ENCODE results near the gene KIAA2012.

Gene KIAA2012

DNA sequence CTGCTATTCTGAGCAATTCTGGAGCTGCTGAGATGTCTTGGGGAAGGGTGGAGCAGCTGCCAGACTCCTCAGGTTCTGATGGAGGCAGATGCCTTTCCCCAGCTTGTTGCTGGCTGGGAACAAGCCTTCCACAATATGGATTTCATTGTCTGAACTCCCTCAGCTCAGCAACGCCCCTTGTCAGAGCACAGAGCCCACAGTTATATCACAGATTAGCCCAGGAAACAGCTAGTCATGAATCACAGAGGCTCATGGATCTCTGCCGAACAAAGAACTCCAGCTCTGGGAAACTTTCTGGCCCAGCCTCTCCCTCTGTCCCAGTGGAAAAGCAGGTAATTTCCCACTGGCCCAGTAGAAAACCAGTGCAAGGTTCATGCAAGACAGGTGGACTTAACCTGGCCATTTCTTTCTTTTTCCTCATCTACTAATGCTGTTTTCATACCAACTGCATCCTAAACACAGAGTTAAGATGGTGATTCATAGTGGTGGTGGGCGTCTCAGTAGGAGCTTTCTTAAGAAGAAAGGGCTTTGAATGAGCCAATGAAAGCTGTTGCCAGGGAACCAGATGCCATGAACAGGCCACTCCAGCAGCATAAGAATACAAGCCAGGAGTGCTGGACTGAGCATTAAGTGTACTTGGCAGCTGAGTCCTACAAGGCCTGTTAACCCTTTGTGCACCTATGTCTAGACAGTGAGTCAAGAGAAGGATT is 8.7 kb upstream of the KIAA2012 start:
- H3K9me3 ChIP-seq (ENCODE audit: control insufficient read depth, insufficient read depth, low read length) = no peaks in the 10 kb centered on the region
- H3K27ac ChIP-seq (ENCODE audit: low read depth, low read length) = no peak overlapping the region
- no peaks in the 10 kb centered on the region for H3K27me3 ChIP-seq (ENCODE audit: control insufficient read depth, low read length)
- H3K4me1 ChIP-seq (ENCODE audit: control insufficient read depth, low read length) = no peaks in the 10 kb centered on the region
- no peak for TF ChIP-seq EZH2phosphoT487 (IDR thresholded peaks at IDR 0.05; ENCODE audit: borderline replicate concordance, low read length)
- TF ChIP-seq, protein P1, sequence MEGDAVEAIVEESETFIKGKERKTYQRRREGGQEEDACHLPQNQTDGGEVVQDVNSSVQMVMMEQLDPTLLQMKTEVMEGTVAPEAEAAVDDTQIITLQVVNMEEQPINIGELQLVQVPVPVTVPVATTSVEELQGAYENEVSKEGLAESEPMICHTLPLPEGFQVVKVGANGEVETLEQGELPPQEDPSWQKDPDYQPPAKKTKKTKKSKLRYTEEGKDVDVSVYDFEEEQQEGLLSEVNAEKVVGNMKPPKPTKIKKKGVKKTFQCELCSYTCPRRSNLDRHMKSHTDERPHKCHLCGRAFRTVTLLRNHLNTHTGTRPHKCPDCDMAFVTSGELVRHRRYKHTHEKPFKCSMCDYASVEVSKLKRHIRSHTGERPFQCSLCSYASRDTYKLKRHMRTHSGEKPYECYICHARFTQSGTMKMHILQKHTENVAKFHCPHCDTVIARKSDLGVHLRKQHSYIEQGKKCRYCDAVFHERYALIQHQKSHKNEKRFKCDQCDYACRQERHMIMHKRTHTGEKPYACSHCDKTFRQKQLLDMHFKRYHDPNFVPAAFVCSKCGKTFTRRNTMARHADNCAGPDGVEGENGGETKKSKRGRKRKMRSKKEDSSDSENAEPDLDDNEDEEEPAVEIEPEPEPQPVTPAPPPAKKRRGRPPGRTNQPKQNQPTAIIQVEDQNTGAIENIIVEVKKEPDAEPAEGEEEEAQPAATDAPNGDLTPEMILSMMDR (IDR thresholded peaks at IDR 0.05; ENCODE audit: low read depth, low read length, poor library complexity, severe bottlenecking) = no peak
- no peaks in the 10 kb centered on the region for H3F3A ChIP-seq (ENCODE audit: control insufficient read depth, insufficient read depth)
- no peaks in the 10 kb centered on the region for H3K79me2 ChIP-seq (ENCODE audit: control insufficient read depth, low read length)
- H3K4me2 ChIP-seq (ENCODE audit: low read length) = no peak overlapping the region
- H3K36me3 ChIP-seq (ENCODE audit: control insufficient read depth, low read length) = no peaks in the 10 kb centered on the region
- H3K4me3 ChIP-seq (ENCODE audit: low read length) = no peak overlapping the region
- H4K20me1 ChIP-seq (ENCODE audit: control insufficient read depth, insufficient read depth, low read depth, low read length) = no peaks in the 10 kb centered on the region
- H3K9me2 ChIP-seq (replicated peaks; ENCODE audit: control insufficient read depth, low read length) = no peaks in the 10 kb centered on the region

DNA sequence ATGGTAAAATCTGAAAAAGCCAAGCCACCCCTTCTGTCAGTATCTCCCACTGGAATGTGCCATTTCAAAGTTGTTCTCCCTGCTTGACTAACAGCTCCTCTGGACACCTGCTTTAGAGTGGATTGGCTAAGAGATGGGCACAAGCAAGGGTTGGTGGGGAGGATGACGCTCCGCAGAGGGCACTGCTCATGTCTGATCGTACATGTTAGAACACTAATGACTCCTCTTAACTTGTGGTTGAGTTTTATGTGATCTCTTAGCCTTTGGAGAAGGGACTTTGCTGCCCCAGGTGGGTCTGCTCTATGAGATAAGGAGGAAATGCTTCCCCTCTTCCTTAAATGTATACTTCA is 8.2 kb upstream of the KIAA2012 start:
- TF ChIP-seq EZH2phosphoT487 (IDR thresholded peaks at IDR 0.05; ENCODE audit: borderline replicate concordance, low read length) = no peak
- TF ChIP-seq, protein P1 (IDR thresholded peaks at IDR 0.05; ENCODE audit: low read depth, low read length, poor library complexity, severe bottlenecking) = no peak
- H3K27ac ChIP-seq (ENCODE audit: low read depth, low read length) = no peak overlapping the region

DNA sequence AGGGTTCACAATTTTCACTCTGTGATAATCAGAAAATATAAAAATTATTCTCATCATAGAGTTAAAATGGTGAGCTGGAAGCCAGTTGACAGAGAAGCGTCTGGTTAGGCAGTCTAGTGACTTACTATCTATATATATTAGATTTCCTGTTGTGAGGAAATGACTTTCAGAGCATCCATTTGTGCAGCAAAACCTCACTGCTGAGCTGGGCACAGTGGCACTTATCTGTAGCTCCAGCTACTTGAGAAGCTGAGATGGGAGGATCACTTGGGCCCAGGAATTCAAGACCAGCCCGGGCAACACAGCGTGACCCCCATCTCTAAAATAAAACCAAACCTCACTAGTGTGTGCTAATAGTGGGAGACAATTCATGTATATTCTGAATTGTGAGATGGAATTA is 7.2 kb upstream of the KIAA2012 start:
- H3K27ac ChIP-seq (ENCODE audit: low read depth, low read length) = no peak overlapping the region
- no peak overlapping the region for H3K4me2 ChIP-seq (ENCODE audit: low read length)
- H3K79me2 ChIP-seq (ENCODE audit: control insufficient read depth, low read length) = no peaks in the 10 kb centered on the region
- no peaks in the 10 kb centered on the region for H3K27me3 ChIP-seq (ENCODE audit: control insufficient read depth, low read length)
- no peaks in the 10 kb centered on the region for H3K9me2 ChIP-seq (replicated peaks; ENCODE audit: control insufficient read depth, low read length)
- H3K36me3 ChIP-seq (ENCODE audit: control insufficient read depth, low read length) = no peaks in the 10 kb centered on the region
- no peaks in the 10 kb centered on the region for H3F3A ChIP-seq (ENCODE audit: control insufficient read depth, insufficient read depth)
- H3K4me1 ChIP-seq (ENCODE audit: control insufficient read depth, low read length) = no peaks in the 10 kb centered on the region
- no peaks in the 10 kb centered on the region for H4K20me1 ChIP-seq (ENCODE audit: control insufficient read depth, insufficient read depth, low read depth, low read length)
- no peaks in the 10 kb centered on the region for H3K9me3 ChIP-seq (ENCODE audit: control insufficient read depth, insufficient read depth, low read length)
- no peak overlapping the region for H3K4me3 ChIP-seq (ENCODE audit: low read length)
- TF ChIP-seq, protein P1 (IDR thresholded peaks at IDR 0.05; ENCODE audit: low read depth, low read length, poor library complexity, severe bottlenecking) = no peak
- no peak for TF ChIP-seq EZH2phosphoT487 (IDR thresholded peaks at IDR 0.05; ENCODE audit: borderline replicate concordance, low read length)

More for the DNA sequence above, 8.2 kb upstream of the KIAA2012 start:
- Histone ChIP-seq H3K9me3 (ENCODE audit: control insufficient read depth, insufficient read depth, low read length) (no peaks in the 10 kb centered on the region), H4K20me1 (ENCODE audit: control insufficient read depth, insufficient read depth, low read depth, low read length) (no peaks in the 10 kb centered on the region), H3K36me3 (ENCODE audit: control insufficient read depth, low read length) (no peaks in the 10 kb centered on the region), H3K79me2 (ENCODE audit: control insufficient read depth, low read length) (no peaks in the 10 kb centered on the region), H3K9me2 (replicated peaks; ENCODE audit: control insufficient read depth, low read length) (no peaks in the 10 kb centered on the region), H3K4me3 (ENCODE audit: low read length) (no peak overlapping the region), H3K27me3 (ENCODE audit: control insufficient read depth, low read length) (no peaks in the 10 kb centered on the region), H3F3A (ENCODE audit: control insufficient read depth, insufficient read depth) (no peaks in the 10 kb centered on the region), H3K4me1 (ENCODE audit: control insufficient read depth, low read length) (no peaks in the 10 kb centered on the region), H3K4me2 (ENCODE audit: low read length) (no peak overlapping the region)
